ENCODE data around the gene ZNF584. TPM values are rescaled to one million over a fixed set of nuclear protein-coding genes. Genes with fewer than 3 reads are reported as not detected.

Gene ZNF584
- total RNA-seq, 1 donor from 2014 or later, result 12.1 TPM

- no peak for DNase-seq (ENCODE audit: extremely low spot score, unreplicated experiment)
- Mint-ChIP-seq H3K36me3 (ENCODE audit: unreplicated experiment) (no peaks in the 10 kb centered on the region), H3K4me1 (ENCODE audit: unreplicated experiment) (peaks cover 27% of the 10 kb centered on the region), H3K4me3 (ENCODE audit: unreplicated experiment) (peak overlapping the region; percentile 87), H3K27me3 (ENCODE audit: unreplicated experiment) (no peaks in the 10 kb centered on the region), H3K9me3 (ENCODE audit: unreplicated experiment) (no peaks in the 10 kb centered on the region), H3K27ac (ENCODE audit: unreplicated experiment) (peak overlapping the region; percentile 91)
- no peak for TF ChIP-seq CTCF (IDR thresholded peaks at IDR 0.05)
Measured at GRCh38 chr19:58407658-58408151, 744 bp upstream of the ZNF584 start.

GRCh38 chr19:58409010-58409790 lies 751 bp downstream of the ZNF584 start:
- Mint-ChIP-seq H3K4me3 (ENCODE audit: unreplicated experiment) (peak overlapping the region; percentile 87), H3K4me1 (ENCODE audit: unreplicated experiment) (peaks cover 33% of the 10 kb centered on the region), H3K27me3 (ENCODE audit: unreplicated experiment) (no peaks in the 10 kb centered on the region), H3K27ac (ENCODE audit: unreplicated experiment) (peak overlapping the region; percentile 73), H3K36me3 (ENCODE audit: unreplicated experiment) (peaks cover 2% of the 10 kb centered on the region), H3K9me3 (ENCODE audit: unreplicated experiment) (no peaks in the 10 kb centered on the region)
- TF ChIP-seq CTCF (IDR thresholded peaks at IDR 0.05), result no peak
- DNase-seq (ENCODE audit: extremely low spot score, unreplicated experiment), result no peak

- no peaks in the 10 kb centered on the region for H3K9me3 Mint-ChIP-seq (ENCODE audit: unreplicated experiment)
- no peak for TF ChIP-seq CTCF (IDR thresholded peaks at IDR 0.05)
- H3K4me3 Mint-ChIP-seq (ENCODE audit: unreplicated experiment), result no peak overlapping the region
- H3K4me1 Mint-ChIP-seq (ENCODE audit: unreplicated experiment), result peaks cover 11% of the 10 kb centered on the region
- no peaks in the 10 kb centered on the region for H3K27me3 Mint-ChIP-seq (ENCODE audit: unreplicated experiment)
- no peak overlapping the region for H3K27ac Mint-ChIP-seq (ENCODE audit: unreplicated experiment)
- DNase-seq (ENCODE audit: extremely low spot score, unreplicated experiment), result no peak
- H3K36me3 Mint-ChIP-seq (ENCODE audit: unreplicated experiment), result peaks cover 33% of the 10 kb centered on the region
Measured at GRCh38 chr19:58416604-58417003, 8.2 kb downstream of the ZNF584 start.

GRCh38 chr19:58417071-58417470 lies 8.6 kb downstream of the ZNF584 start:
- no peak overlapping the region for H3K4me3 Mint-ChIP-seq (ENCODE audit: unreplicated experiment)
- no peaks in the 10 kb centered on the region for H3K9me3 Mint-ChIP-seq (ENCODE audit: unreplicated experiment)
- H3K36me3 Mint-ChIP-seq (ENCODE audit: unreplicated experiment), result peaks cover 35% of the 10 kb centered on the region
- H3K27ac Mint-ChIP-seq (ENCODE audit: unreplicated experiment), result no peak overlapping the region
- DNase-seq (ENCODE audit: extremely low spot score, unreplicated experiment), result no peak
- no peaks in the 10 kb centered on the region for H3K27me3 Mint-ChIP-seq (ENCODE audit: unreplicated experiment)
- TF ChIP-seq CTCF (IDR thresholded peaks at IDR 0.05), result no peak
- H3K4me1 Mint-ChIP-seq (ENCODE audit: unreplicated experiment), result peaks cover 11% of the 10 kb centered on the region

- no peak for DNase-seq (ENCODE audit: extremely low spot score, unreplicated experiment)
- Mint-ChIP-seq H3K27me3 (ENCODE audit: unreplicated experiment) (no peaks in the 10 kb centered on the region), H3K36me3 (ENCODE audit: unreplicated experiment) (peaks cover 21% of the 10 kb centered on the region), H3K27ac (ENCODE audit: unreplicated experiment) (no peak overlapping the region), H3K9me3 (ENCODE audit: unreplicated experiment) (peaks cover 18% of the 10 kb centered on the region), H3K4me1 (ENCODE audit: unreplicated experiment) (no peaks in the 10 kb centered on the region), H3K4me3 (ENCODE audit: unreplicated experiment) (no peak overlapping the region)
- TF ChIP-seq CTCF (IDR thresholded peaks at IDR 0.05), result no peak
Measured at GRCh38 chr19:58428617-58429016, 20.2 kb downstream of the ZNF584 start.

Measured in osteocyte (in vitro differentiated cells).